Left renal pelvis (tissue), 4 donors: ENCODE measurements around the gene BTG4. TPM values are rescaled to one million over a fixed set of nuclear protein-coding genes. Genes with fewer than 3 reads are reported as not detected.

ENCODE experiments used
- DNase-seq, 4 donors: peaks; one replicate each; pipeline ENCODE4 v3.0.0-alpha.2; 2013; ENCODE audit warnings: low read depth in 4 of 4, low spot score in 3 of 4
- polyA plus RNA-seq, 4 donors: library from polyadenylated mRNA; unstranded; fragments of 120-200 nt; gene quantifications; one replicate each; pipeline ENCODE4 v1.2.1, GENCODE V29; 2013; ENCODE audit not compliant: insufficient read length in 4 of 4

Gene BTG4
- not detected for polyA plus RNA-seq

GRCh38 chr11:111512296-111513239 is at the start of gene BTG4:
Gene BTG4 (minus strand): TSS chr11:111512386. CDS start chr11:111498776, 13,610 bp downstream.
- DNase-seq, result no peak

- DNase-seq, result no peak
Observed at GRCh38 chr11:111561791-111562325, 49.7 kb upstream of the BTG4 start.

GRCh38 chr11:111561306-111561705 is 49.1 kb upstream of the BTG4 start:
- DNase-seq, result no peak

- no peak for DNase-seq
Observed at GRCh38 chr11:111560800-111561199, 48.6 kb upstream of the BTG4 start.

- no peak for DNase-seq
Observed at GRCh38 chr11:111559800-111560464, 47.7 kb upstream of the BTG4 start.

GRCh38 chr11:111557425-111558111 is 45.4 kb upstream of the BTG4 start:
- no peak for DNase-seq

- no peak for DNase-seq
Observed at GRCh38 chr11:111555255-111555654, 43.1 kb upstream of the BTG4 start.

GRCh38 chr11:111554532-111554931 is 42.3 kb upstream of the BTG4 start:
- DNase-seq, result no peak

- DNase-seq, result no peak
Observed at GRCh38 chr11:111550258-111550657, 38.1 kb upstream of the BTG4 start.

- DNase-seq, result no peak
Observed at GRCh38 chr11:111549869-111550203, 37.6 kb upstream of the BTG4 start.

GRCh38 chr11:111549196-111549868 is 37.1 kb upstream of the BTG4 start:
- DNase-seq, result no peak

GRCh38 chr11:111548525-111548924 is 36.3 kb upstream of the BTG4 start:
- DNase-seq, result no peak

- DNase-seq, result no peak
Observed at GRCh38 chr11:111542606-111543275, 30.6 kb upstream of the BTG4 start.

GRCh38 chr11:111541254-111542061 is 29.3 kb upstream of the BTG4 start:
- peak in 2 of 4 donors; percentile 1 to 34 for DNase-seq

GRCh38 chr11:111540937-111541253 is 28.7 kb upstream of the BTG4 start:
- DNase-seq, result peak in 2 of 4 donors; percentile 10 to 14

GRCh38 chr11:111540114-111540936 is 28.1 kb upstream of the BTG4 start, which contains the start of gene LAYN:
Gene LAYN (plus strand): TSS chr11:111540720. CDS start chr11:111540844, 124 bp downstream.
- peak in 2 of 4 donors; percentile 14 to 23 for DNase-seq

- no peak for DNase-seq
Observed at GRCh38 chr11:111539426-111540113, 27.4 kb upstream of the BTG4 start.
